Left hindlimb (tissue), 1 donor: ENCODE measurements around the gene ANKS1B.
"Not testable (repeated sequence)": the region's sequence is repeated elsewhere in the genome, so short reads cannot be mapped to it uniquely, and the experiment has no call there.

ENCODE experiments used
- DNase-seq: peaks from one replicate; pipeline ENCODE4 v3.0.0-alpha.2; 2018

ANKS1B gene

GRCh38 chr12:98837134-98837752, 1147.5 kb downstream of the ANKS1B start:
- not testable (repeated sequence) for DNase-seq

- no peak for DNase-seq
Observed at GRCh38 chr12:98830657-98831056, 1154.1 kb downstream of the ANKS1B start.

GRCh38 chr12:98828802-98829600, 1155.7 kb downstream of the ANKS1B start:
- no peak for DNase-seq

- no peak for DNase-seq
Observed at GRCh38 chr12:98823012-98823411, 1161.7 kb downstream of the ANKS1B start.

- DNase-seq, result peak; percentile 57
Observed at GRCh38 chr12:98821866-98822265, 1162.9 kb downstream of the ANKS1B start.

- DNase-seq, result no peak
Observed at GRCh38 chr12:98821232-98821631, 1163.5 kb downstream of the ANKS1B start.

- DNase-seq, result no peak
Observed at GRCh38 chr12:98819821-98820404, 1164.8 kb downstream of the ANKS1B start.

GRCh38 chr12:98819071-98819470, 1165.7 kb downstream of the ANKS1B start:
- DNase-seq, result no peak

- no peak for DNase-seq
Observed at GRCh38 chr12:98818239-98818638, 1166.5 kb downstream of the ANKS1B start.

- no peak for DNase-seq
Observed at GRCh38 chr12:98817742-98818141, 1167.0 kb downstream of the ANKS1B start.

GRCh38 chr12:98816720-98817119, 1168.0 kb downstream of the ANKS1B start:
- no peak for DNase-seq

- no peak for DNase-seq
Observed at GRCh38 chr12:98814254-98814653, 1170.5 kb downstream of the ANKS1B start.

- no peak for DNase-seq
Observed at GRCh38 chr12:98812225-98812624, 1172.5 kb downstream of the ANKS1B start.

- DNase-seq, result no peak
Observed at GRCh38 chr12:98808243-98808875, 1176.4 kb downstream of the ANKS1B start.

- no peak for DNase-seq
Observed at GRCh38 chr12:98807187-98807586, 1177.5 kb downstream of the ANKS1B start.

GRCh38 chr12:98803468-98804209, 1181.1 kb downstream of the ANKS1B start:
- no peak for DNase-seq

GRCh38 chr12:98799822-98800221, 1184.9 kb downstream of the ANKS1B start:
- DNase-seq, result no peak

GRCh38 chr12:98799146-98799810, 1185.5 kb downstream of the ANKS1B start:
- DNase-seq, result no peak

GRCh38 chr12:98797200-98797599, 1187.5 kb downstream of the ANKS1B start:
- no peak for DNase-seq

- DNase-seq, result no peak
Observed at GRCh38 chr12:98796745-98797144, 1188.0 kb downstream of the ANKS1B start.

- DNase-seq, result no peak
Observed at GRCh38 chr12:98793121-98793520, 1191.6 kb downstream of the ANKS1B start.

GRCh38 chr12:98791406-98791805, 1193.3 kb downstream of the ANKS1B start:
- no peak for DNase-seq
